NT2/D1 (cell line): ENCODE data around the gene MAML3.

Experiments
- DNase-seq: peaks from one replicate; pipeline ENCODE4 v3.0.0-alpha.2; 2011; ENCODE audit warnings: low read depth, low spot score
- H3K27me3 ChIP-seq: 2 replicates; pipeline ENCODE4 v1.6.0; 2011; ENCODE audit warnings: mild to moderate bottlenecking; ENCODE audit not compliant: insufficient read length, insufficient read depth
- H3K36me3 ChIP-seq: 2 replicates; pipeline ENCODE4 v1.6.1; 2011; ENCODE audit warnings: mild to moderate bottlenecking, low read length, mixed read lengths; ENCODE audit not compliant: insufficient read depth, insufficient read length
- H3K4me1 ChIP-seq: 2 replicates; pipeline ENCODE4 v1.5.1; 2011; ENCODE audit not compliant: insufficient read depth, insufficient read length
- H3K4me3 ChIP-seq: 2 replicates; pipeline ENCODE4 v1.5.1; 2011; ENCODE audit warnings: low read depth; ENCODE audit not compliant: insufficient read length
- H3K9ac ChIP-seq: 2 replicates; pipeline ENCODE4 v1.6.0; 2011; ENCODE audit warnings: low read depth; ENCODE audit not compliant: insufficient read length
- H3K9me3 ChIP-seq: 2 replicates; pipeline ENCODE4 v1.5.1; 2011; ENCODE audit warnings: mild to moderate bottlenecking, low read length; ENCODE audit not compliant: insufficient read depth
- SUZ12 ChIP-seq: IDR thresholded peaks from 2 replicates; pipeline ENCODE4 v1.6.1; 2011; ENCODE audit not compliant: insufficient read length, insufficient read depth; ENCODE audit errors: extremely low read depth
- YY1 ChIP-seq: IDR thresholded peaks from 2 replicates; pipeline ENCODE4 v1.6.1; 2011; ENCODE audit not compliant: insufficient read length, insufficient read depth
- ZNF274 ChIP-seq: IDR thresholded peaks from 2 replicates; pipeline ENCODE4 v1.6.1; 2011; ENCODE audit warnings: mild to moderate bottlenecking, low read depth, low read length

Gene MAML3

DNA sequence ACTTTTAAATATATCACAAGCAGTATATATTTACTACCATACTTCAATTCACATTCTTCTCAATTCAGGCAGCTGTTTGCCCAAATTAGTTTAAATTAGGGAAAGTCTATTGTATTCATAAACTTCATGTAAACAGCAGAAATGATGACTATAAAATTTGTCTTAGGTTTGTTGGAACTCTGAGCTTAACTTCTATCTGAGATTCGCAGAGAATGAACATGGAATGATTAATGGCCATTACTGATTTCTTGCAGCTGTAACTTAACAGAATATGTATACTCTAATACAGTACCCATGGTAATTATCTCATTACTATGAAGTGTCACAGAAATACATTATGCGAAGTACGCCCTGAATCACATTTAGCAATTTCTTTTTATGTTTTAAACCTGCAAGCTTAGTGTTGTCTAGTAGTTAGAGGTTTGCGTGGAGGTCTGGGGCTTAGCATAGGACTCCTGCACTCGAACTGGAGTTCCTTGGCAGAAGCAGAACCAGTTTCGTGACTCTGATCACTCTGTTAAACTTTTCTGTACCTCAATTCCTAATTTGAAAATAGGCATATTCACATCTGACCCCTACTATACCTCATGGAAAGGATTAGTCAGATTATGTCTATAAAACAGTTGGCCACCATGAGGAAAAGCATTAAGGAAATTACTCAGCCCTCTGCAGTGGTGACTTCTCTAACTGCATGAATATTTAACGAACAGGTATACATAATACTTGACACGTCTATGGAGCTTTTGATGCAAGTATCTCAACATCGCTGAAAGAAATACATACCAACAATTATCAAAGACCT is 245.1 kb downstream of the MAML3 start:
- TF ChIP-seq YY1 (no peak), SUZ12 (no peak), ZNF274 (no peak)
- Histone ChIP-seq H3K27me3 (no peaks in the 10 kb centered on the region), H3K36me3 (no peaks in the 10 kb centered on the region), H3K4me1 (no peaks in the 10 kb centered on the region), H3K9me3 (no peaks in the 10 kb centered on the region), H3K9ac (no peak overlapping the region), H3K4me3 (no peak overlapping the region)
- no peak for DNase-seq

DNA sequence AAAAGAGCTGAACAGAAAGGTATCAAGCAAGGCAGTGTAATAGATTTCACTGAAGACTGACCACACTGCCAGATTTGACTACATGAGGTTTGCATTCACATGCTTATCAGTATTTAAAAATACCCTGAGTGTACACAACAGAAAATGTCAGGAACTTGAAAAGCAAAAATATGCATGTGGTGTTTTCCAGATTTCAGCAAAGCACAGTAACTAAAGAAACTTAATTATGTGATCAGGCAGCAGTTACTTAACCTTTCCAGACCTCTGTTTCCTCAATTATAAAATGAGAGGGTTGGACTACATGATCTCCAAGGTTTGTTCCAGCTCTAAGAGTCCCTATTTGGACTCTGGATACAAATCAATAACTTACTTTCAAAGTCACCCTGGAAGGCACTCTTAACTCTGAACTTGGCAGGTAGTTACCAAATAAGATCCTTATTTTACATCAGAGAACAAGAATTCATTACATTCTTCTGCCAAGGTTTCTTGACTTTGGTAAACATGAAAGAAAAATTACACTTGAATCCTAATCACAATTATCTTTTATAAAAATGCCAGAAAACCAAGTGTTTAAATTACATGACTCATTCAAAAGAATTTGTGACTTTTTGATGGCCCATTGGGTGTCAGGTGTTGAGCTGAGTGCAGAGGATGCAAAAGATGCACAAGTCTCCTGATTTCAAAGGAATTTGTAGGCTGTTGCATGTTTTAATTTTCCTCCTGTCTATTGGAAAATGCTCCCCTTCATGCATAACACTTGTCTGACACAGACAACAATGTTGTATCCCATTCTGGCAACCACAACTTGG is 246.8 kb downstream of the MAML3 start:
- H3K4me1 ChIP-seq, result no peaks in the 10 kb centered on the region
- no peak overlapping the region for H3K9ac ChIP-seq
- H3K9me3 ChIP-seq, result no peaks in the 10 kb centered on the region
- no peaks in the 10 kb centered on the region for H3K36me3 ChIP-seq
- no peak for DNase-seq
- no peak for TF ChIP-seq ZNF274
- no peak for TF ChIP-seq SUZ12
- no peak for TF ChIP-seq YY1
- no peaks in the 10 kb centered on the region for H3K27me3 ChIP-seq
- H3K4me3 ChIP-seq, result no peak overlapping the region

GRCh38 chr4:139905489-139905888 is 248.5 kb downstream of the MAML3 start:
- no peak for TF ChIP-seq YY1
- no peak for TF ChIP-seq ZNF274
- TF ChIP-seq SUZ12, result no peak
- H3K9me3 ChIP-seq, result no peaks in the 10 kb centered on the region
- no peaks in the 10 kb centered on the region for H3K27me3 ChIP-seq
- DNase-seq, result no peak
- no peaks in the 10 kb centered on the region for H3K4me1 ChIP-seq
- no peaks in the 10 kb centered on the region for H3K36me3 ChIP-seq
- H3K4me3 ChIP-seq, result no peak overlapping the region
- no peak overlapping the region for H3K9ac ChIP-seq

GRCh38 chr4:139904406-139904805 is 249.6 kb downstream of the MAML3 start:
- no peak overlapping the region for H3K9ac ChIP-seq

DNA sequence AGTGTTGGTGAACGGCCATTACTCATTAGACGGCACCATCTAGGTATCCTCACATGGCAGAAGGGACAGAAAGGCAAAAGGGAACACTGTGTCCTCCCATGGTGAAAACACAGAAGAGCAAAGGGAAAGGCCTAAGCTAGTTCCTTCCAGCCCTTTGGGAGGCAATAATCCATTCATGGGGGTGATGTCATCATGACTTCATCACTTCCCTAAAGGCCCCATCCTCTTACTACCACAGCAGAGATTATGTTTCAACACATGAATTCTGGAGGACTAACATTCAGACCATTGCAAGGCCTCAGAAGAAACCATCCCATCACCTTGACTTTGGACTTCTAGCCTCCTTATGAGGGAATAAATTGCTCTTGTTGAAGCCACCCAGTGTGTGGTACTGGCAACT is 250.1 kb downstream of the MAML3 start:
- no peak for TF ChIP-seq ZNF274
- TF ChIP-seq SUZ12, result no peak
- no peak for TF ChIP-seq YY1
- Histone ChIP-seq H3K27me3 (no peaks in the 10 kb centered on the region), H3K9ac (no peak overlapping the region), H3K4me1 (no peaks in the 10 kb centered on the region), H3K9me3 (no peaks in the 10 kb centered on the region), H3K36me3 (no peaks in the 10 kb centered on the region), H3K4me3 (no peak overlapping the region)
- no peak for DNase-seq

More at GRCh38 chr4:139904406-139904805, 249.6 kb downstream of the MAML3 start:
- H3K4me1 ChIP-seq, result no peaks in the 10 kb centered on the region
- no peak overlapping the region for H3K4me3 ChIP-seq
- no peak for DNase-seq
- TF ChIP-seq YY1 (no peak), SUZ12 (no peak), ZNF274 (no peak)
- no peaks in the 10 kb centered on the region for H3K27me3 ChIP-seq
- no peaks in the 10 kb centered on the region for H3K36me3 ChIP-seq
- no peaks in the 10 kb centered on the region for H3K9me3 ChIP-seq

DNA sequence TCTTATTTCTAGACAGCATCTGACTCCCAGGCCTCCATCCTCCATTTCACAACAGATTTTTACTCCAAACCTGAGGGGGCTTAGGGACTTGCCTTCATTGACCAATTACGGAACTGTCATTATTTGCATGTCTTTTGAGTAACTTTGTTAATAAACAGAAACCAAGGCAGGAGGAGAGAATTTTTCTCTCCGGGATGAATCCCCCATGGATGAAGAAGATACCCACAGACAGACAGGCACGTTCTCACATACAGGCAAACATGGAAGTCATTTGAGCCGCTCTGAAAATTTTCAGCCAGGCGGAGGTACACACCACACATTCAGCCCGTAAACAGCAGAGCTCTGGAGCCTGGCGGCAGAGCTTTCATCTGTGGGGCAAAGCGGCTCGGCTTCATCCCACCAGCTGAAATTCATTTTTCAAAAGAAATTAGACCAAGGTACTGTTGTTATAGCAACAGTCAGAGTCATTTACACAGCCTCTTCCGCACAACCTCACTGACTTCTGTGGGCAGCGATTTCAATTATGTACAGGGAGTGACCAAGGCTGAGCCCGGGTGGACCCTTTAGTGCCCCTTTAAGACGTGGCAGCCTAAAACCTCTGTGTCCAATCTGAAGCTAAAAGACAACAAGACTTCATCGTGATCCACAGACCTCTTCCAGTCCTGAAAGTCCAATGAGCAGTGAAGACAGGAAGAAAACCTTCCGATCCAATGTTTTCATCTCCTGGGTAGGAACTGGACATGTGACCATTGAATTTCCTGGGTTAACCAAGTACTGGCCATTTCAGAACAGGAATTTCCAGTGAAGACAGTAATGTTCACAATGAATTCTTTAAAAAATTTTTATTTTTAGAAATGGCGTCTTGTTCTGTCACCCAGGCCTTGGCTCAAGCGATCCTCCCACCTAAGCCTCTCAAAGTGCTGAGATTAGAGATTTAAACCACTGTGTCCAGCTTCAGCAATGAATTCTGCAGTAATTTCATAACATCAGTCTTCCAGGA is 251.4 kb downstream of the MAML3 start:
- DNase-seq, result no peak
- Histone ChIP-seq H3K4me1 (no peaks in the 10 kb centered on the region), H3K4me3 (no peak overlapping the region), H3K9ac (no peak overlapping the region), H3K36me3 (no peaks in the 10 kb centered on the region), H3K9me3 (no peaks in the 10 kb centered on the region), H3K27me3 (no peaks in the 10 kb centered on the region)
- no peak for TF ChIP-seq YY1
- no peak for TF ChIP-seq SUZ12
- TF ChIP-seq ZNF274, result no peak
